ENCODE results near the gene FBXL7.

FBXL7 gene

GRCh38 chr5:15647251-15647650, 147.3 kb downstream of the FBXL7 start:
- Histone ChIP-seq H3K9me3 (ENCODE audit: low read length) (no peaks in the 10 kb centered on the region), H3K4me1 (ENCODE audit: insufficient read depth, low read length) (no peaks in the 10 kb centered on the region), H3K36me3 (ENCODE audit: insufficient read depth, low read length) (no peaks in the 10 kb centered on the region), H3K4me3 (ENCODE audit: low read length) (no peak overlapping the region), H2AFZ (ENCODE audit: low read depth, low read length) (no peak overlapping the region), H3K27me3 (ENCODE audit: insufficient read depth, low read length) (no peaks in the 10 kb centered on the region)

- Histone ChIP-seq H3K4me1 (ENCODE audit: insufficient read depth, low read length) (no peaks in the 10 kb centered on the region), H2AFZ (ENCODE audit: low read depth, low read length) (no peak overlapping the region), H3K27me3 (ENCODE audit: insufficient read depth, low read length) (no peaks in the 10 kb centered on the region), H3K4me3 (ENCODE audit: low read length) (no peak overlapping the region), H3K36me3 (ENCODE audit: insufficient read depth, low read length) (no peaks in the 10 kb centered on the region), H3K9me3 (ENCODE audit: low read length) (no peaks in the 10 kb centered on the region)
Measured at GRCh38 chr5:15650266-15650665, 150.3 kb downstream of the FBXL7 start.

- Histone ChIP-seq H3K4me3 (ENCODE audit: low read length) (no peak overlapping the region), H3K4me1 (ENCODE audit: insufficient read depth, low read length) (no peaks in the 10 kb centered on the region), H3K36me3 (ENCODE audit: insufficient read depth, low read length) (no peaks in the 10 kb centered on the region), H3K9me3 (ENCODE audit: low read length) (no peaks in the 10 kb centered on the region), H3K27me3 (ENCODE audit: insufficient read depth, low read length) (no peaks in the 10 kb centered on the region), H2AFZ (ENCODE audit: low read depth, low read length) (no peak overlapping the region)
Measured at GRCh38 chr5:15654779-15655178, 154.8 kb downstream of the FBXL7 start.

GRCh38 chr5:15655683-15656082, 155.7 kb downstream of the FBXL7 start:
- no peaks in the 10 kb centered on the region for H3K9me3 ChIP-seq (ENCODE audit: low read length)
- H3K27me3 ChIP-seq (ENCODE audit: insufficient read depth, low read length): no peaks in the 10 kb centered on the region
- no peak overlapping the region for H3K4me3 ChIP-seq (ENCODE audit: low read length)
- no peak overlapping the region for H2AFZ ChIP-seq (ENCODE audit: low read depth, low read length)
- H3K4me1 ChIP-seq (ENCODE audit: insufficient read depth, low read length): no peaks in the 10 kb centered on the region
- no peaks in the 10 kb centered on the region for H3K36me3 ChIP-seq (ENCODE audit: insufficient read depth, low read length)

- Histone ChIP-seq H3K4me1 (ENCODE audit: insufficient read depth, low read length) (no peaks in the 10 kb centered on the region), H3K4me3 (ENCODE audit: low read length) (no peak overlapping the region), H2AFZ (ENCODE audit: low read depth, low read length) (no peak overlapping the region), H3K27me3 (ENCODE audit: insufficient read depth, low read length) (no peaks in the 10 kb centered on the region), H3K36me3 (ENCODE audit: insufficient read depth, low read length) (no peaks in the 10 kb centered on the region), H3K9me3 (ENCODE audit: low read length) (peaks cover 2% of the 10 kb centered on the region)
Measured at GRCh38 chr5:15664961-15665360, 165.0 kb downstream of the FBXL7 start.

GRCh38 chr5:15669826-15670225, 169.8 kb downstream of the FBXL7 start:
- Histone ChIP-seq H3K4me3 (ENCODE audit: low read length) (no peak overlapping the region), H3K27me3 (ENCODE audit: insufficient read depth, low read length) (no peaks in the 10 kb centered on the region), H3K4me1 (ENCODE audit: insufficient read depth, low read length) (peaks cover 4% of the 10 kb centered on the region), H3K36me3 (ENCODE audit: insufficient read depth, low read length) (no peaks in the 10 kb centered on the region), H2AFZ (ENCODE audit: low read depth, low read length) (no peak overlapping the region), H3K9me3 (ENCODE audit: low read length) (no peaks in the 10 kb centered on the region)

- no peak overlapping the region for H3K4me3 ChIP-seq (ENCODE audit: low read length)
- H3K9me3 ChIP-seq (ENCODE audit: low read length): no peaks in the 10 kb centered on the region
- no peak overlapping the region for H2AFZ ChIP-seq (ENCODE audit: low read depth, low read length)
- peaks cover 6% of the 10 kb centered on the region for H3K4me1 ChIP-seq (ENCODE audit: insufficient read depth, low read length)
- no peaks in the 10 kb centered on the region for H3K27me3 ChIP-seq (ENCODE audit: insufficient read depth, low read length)
- no peaks in the 10 kb centered on the region for H3K36me3 ChIP-seq (ENCODE audit: insufficient read depth, low read length)
Measured at GRCh38 chr5:15674716-15675115, 174.7 kb downstream of the FBXL7 start.

GRCh38 chr5:15676591-15676990, 176.6 kb downstream of the FBXL7 start:
- Histone ChIP-seq H3K36me3 (ENCODE audit: insufficient read depth, low read length) (no peaks in the 10 kb centered on the region), H3K9me3 (ENCODE audit: low read length) (no peaks in the 10 kb centered on the region), H3K4me1 (ENCODE audit: insufficient read depth, low read length) (peaks cover 6% of the 10 kb centered on the region), H3K4me3 (ENCODE audit: low read length) (no peak overlapping the region), H3K27me3 (ENCODE audit: insufficient read depth, low read length) (no peaks in the 10 kb centered on the region), H2AFZ (ENCODE audit: low read depth, low read length) (no peak overlapping the region)

- no peaks in the 10 kb centered on the region for H3K36me3 ChIP-seq (ENCODE audit: insufficient read depth, low read length)
- H2AFZ ChIP-seq (ENCODE audit: low read depth, low read length): no peak overlapping the region
- H3K27me3 ChIP-seq (ENCODE audit: insufficient read depth, low read length): no peaks in the 10 kb centered on the region
- peaks cover 6% of the 10 kb centered on the region for H3K4me1 ChIP-seq (ENCODE audit: insufficient read depth, low read length)
- H3K9me3 ChIP-seq (ENCODE audit: low read length): no peaks in the 10 kb centered on the region
- H3K4me3 ChIP-seq (ENCODE audit: low read length): no peak overlapping the region
Measured at GRCh38 chr5:15679161-15679560, 179.2 kb downstream of the FBXL7 start.

- Histone ChIP-seq H2AFZ (ENCODE audit: low read depth, low read length) (no peak overlapping the region), H3K27me3 (ENCODE audit: insufficient read depth, low read length) (no peaks in the 10 kb centered on the region), H3K4me3 (ENCODE audit: low read length) (no peak overlapping the region), H3K9me3 (ENCODE audit: low read length) (no peaks in the 10 kb centered on the region), H3K4me1 (ENCODE audit: insufficient read depth, low read length) (no peaks in the 10 kb centered on the region), H3K36me3 (ENCODE audit: insufficient read depth, low read length) (no peaks in the 10 kb centered on the region)
Measured at GRCh38 chr5:15680455-15680854, 180.5 kb downstream of the FBXL7 start.

DNA sequence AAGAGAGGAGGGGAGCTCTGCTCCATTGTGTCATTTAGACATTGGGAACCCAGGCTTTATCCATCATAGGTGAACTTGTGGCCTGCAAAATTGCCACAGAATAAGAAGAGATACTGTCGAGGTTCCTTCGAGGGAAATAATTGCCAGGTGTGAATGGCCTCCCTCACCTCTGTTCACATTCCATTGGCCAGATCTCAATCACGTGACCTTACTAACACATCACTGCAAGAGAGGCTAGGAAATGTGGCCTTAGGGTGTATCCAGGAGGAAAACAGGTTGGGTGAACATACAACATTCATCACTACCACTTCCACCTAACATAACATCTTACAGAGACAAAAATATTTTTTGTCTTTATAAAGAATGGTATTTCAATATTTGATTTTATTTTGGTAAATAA, 182.1 kb downstream of the FBXL7 start:
- Histone ChIP-seq H3K36me3 (ENCODE audit: insufficient read depth, low read length) (no peaks in the 10 kb centered on the region), H3K4me1 (ENCODE audit: insufficient read depth, low read length) (no peaks in the 10 kb centered on the region), H3K9me3 (ENCODE audit: low read length) (no peaks in the 10 kb centered on the region), H2AFZ (ENCODE audit: low read depth, low read length) (no peak overlapping the region), H3K27me3 (ENCODE audit: insufficient read depth, low read length) (no peaks in the 10 kb centered on the region), H3K4me3 (ENCODE audit: low read length) (no peak overlapping the region)

DNA sequence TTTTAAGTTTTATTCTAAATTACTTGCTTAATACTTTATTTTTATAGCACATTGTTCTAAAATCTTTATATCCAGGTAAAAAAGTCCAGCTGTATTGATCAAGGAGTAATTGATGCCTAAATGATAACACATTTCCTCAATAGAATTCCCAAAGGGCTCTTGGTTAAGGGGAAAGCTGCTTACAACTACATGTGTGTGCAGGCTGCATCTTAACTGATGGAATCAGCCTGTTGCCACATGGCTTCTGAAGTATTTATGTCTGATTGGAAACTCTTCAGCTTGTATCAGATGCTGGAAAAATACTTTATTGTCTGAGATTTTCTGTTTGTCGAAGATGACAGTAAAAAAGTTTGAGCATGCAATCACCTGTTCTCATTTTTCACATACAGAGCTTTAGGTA, 182.6 kb downstream of the FBXL7 start:
- Histone ChIP-seq H3K9me3 (ENCODE audit: low read length) (no peaks in the 10 kb centered on the region), H3K4me3 (ENCODE audit: low read length) (no peak overlapping the region), H3K27me3 (ENCODE audit: insufficient read depth, low read length) (no peaks in the 10 kb centered on the region)

GRCh38 chr5:15683332-15683731, 183.4 kb downstream of the FBXL7 start:
- Histone ChIP-seq H3K4me1 (ENCODE audit: insufficient read depth, low read length) (no peaks in the 10 kb centered on the region), H3K4me3 (ENCODE audit: low read length) (no peak overlapping the region), H3K36me3 (ENCODE audit: insufficient read depth, low read length) (no peaks in the 10 kb centered on the region), H3K9me3 (ENCODE audit: low read length) (no peaks in the 10 kb centered on the region), H3K27me3 (ENCODE audit: insufficient read depth, low read length) (no peaks in the 10 kb centered on the region), H2AFZ (ENCODE audit: low read depth, low read length) (no peak overlapping the region)

More for the DNA sequence above, 182.6 kb downstream of the FBXL7 start:
- no peaks in the 10 kb centered on the region for H3K36me3 ChIP-seq (ENCODE audit: insufficient read depth, low read length)
- no peak overlapping the region for H2AFZ ChIP-seq (ENCODE audit: low read depth, low read length)
- no peaks in the 10 kb centered on the region for H3K4me1 ChIP-seq (ENCODE audit: insufficient read depth, low read length)

DNA sequence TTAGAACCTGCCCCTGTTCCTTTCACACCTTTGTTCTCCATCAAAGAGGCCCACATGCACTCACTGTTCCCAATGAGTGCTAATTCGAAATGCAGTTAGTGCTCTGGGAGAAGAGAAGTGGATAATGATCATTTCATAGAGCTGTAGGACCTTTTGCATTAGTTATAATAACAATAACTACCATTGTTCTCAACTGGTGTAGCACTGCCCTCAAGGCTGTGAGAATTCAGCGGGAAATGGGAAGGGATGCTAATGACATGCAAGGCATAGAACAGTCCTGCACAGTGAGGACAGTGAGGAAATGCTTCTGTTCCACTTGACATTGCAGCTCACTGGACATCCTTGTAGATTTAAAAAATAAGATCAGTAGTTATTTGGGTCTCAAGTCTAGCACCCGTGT, 187.4 kb downstream of the FBXL7 start:
- Histone ChIP-seq H3K36me3 (ENCODE audit: insufficient read depth, low read length) (no peaks in the 10 kb centered on the region), H3K4me3 (ENCODE audit: low read length) (no peak overlapping the region), H3K4me1 (ENCODE audit: insufficient read depth, low read length) (no peaks in the 10 kb centered on the region), H3K9me3 (ENCODE audit: low read length) (no peaks in the 10 kb centered on the region), H2AFZ (ENCODE audit: low read depth, low read length) (no peak overlapping the region), H3K27me3 (ENCODE audit: insufficient read depth, low read length) (no peaks in the 10 kb centered on the region)
